Thyroid gland (tissue), 4 donors: ENCODE results near the gene TAF1B.

ENCODE experiments used
- CTCF ChIP-seq, 6 experiments: fragments of 200-600 bp in 3 of 6; fragments of 450-650 bp in 3 of 6; sonication (generic) in 3 of 6; IDR thresholded peaks; one replicate each; pipeline ENCODE4 v1.5.1; 2016 to 2019; ENCODE audit warnings: antibody characterized with exemption in 6 of 6, mild to moderate bottlenecking in 2 of 6, inconsistent platforms in 1 of 6, moderate library complexity in 1 of 6
- POLR2A ChIP-seq, 2 donors: fragments of 450-650 bp; IDR thresholded peaks; one replicate each; pipeline ENCODE4 v1.6.1; 2017; ENCODE audit warnings: antibody characterized with exemption in 2 of 2, mild to moderate bottlenecking in 2 of 2, moderate library complexity in 1 of 2

GRCh38 chr2:9826208-9826607, 17.1 kb upstream of the TAF1B start:
- TF ChIP-seq CTCF (IDR thresholded peaks at IDR 0.05) (no peak), POLR2A (IDR thresholded peaks at IDR 0.05) (no peak)
